Ecto neural progenitor cell (in vitro differentiated cells): ENCODE data around the gene ELP5.

Source experiments
- DNase-seq: peaks from one replicate; pipeline ENCODE4 v3.0.0-alpha.2; 2018; ENCODE audit warnings: low spot score

Gene ELP5

GRCh38 chr17:7256766-7257456 is 4.9 kb downstream of the ELP5 start:
- no peak for DNase-seq

GRCh38 chr17:7258731-7259554 is 6.9 kb downstream of the ELP5 start:
- no peak for DNase-seq

GRCh38 chr17:7259555-7259889 is 7.5 kb downstream of the ELP5 start:
- no peak for DNase-seq

- no peak for DNase-seq
These were observed 8.1 kb downstream of the ELP5 start for GRCh38 chr17:7260151-7260550.

- peak; percentile 82 for DNase-seq
These were observed 8.8 kb downstream of the ELP5 start for GRCh38 chr17:7260651-7261378.

- DNase-seq = peak; percentile 55
These were observed 9.6 kb downstream of the ELP5 start for GRCh38 chr17:7261379-7262191.

GRCh38 chr17:7262192-7262934 is 10.3 kb downstream of the ELP5 start, which contains the start of gene CLDN7:
Gene CLDN7, minus strand, starts transcription at chr17:7262478. Its CDS starts 435 bp downstream, at chr17:7262043.
- peak; percentile 73 for DNase-seq

GRCh38 chr17:7262935-7263800 is 11.2 kb downstream of the ELP5 start:
- no peak for DNase-seq

- DNase-seq = no peak
These were observed 11.7 kb downstream of the ELP5 start for GRCh38 chr17:7263801-7264078.

GRCh38 chr17:7266784-7267183 is 14.8 kb downstream of the ELP5 start:
- DNase-seq = no peak

GRCh38 chr17:7279448-7279847 is 27.4 kb downstream of the ELP5 start:
- DNase-seq = no peak

- peak; percentile 92 for DNase-seq
These were observed 28.6 kb downstream of the ELP5 start for GRCh38 chr17:7280519-7281073.

GRCh38 chr17:7281074-7281952 is 29.3 kb downstream of the ELP5 start, which contains the start of gene SLC2A4:
Gene SLC2A4, plus strand, starts transcription at chr17:7281718. Its CDS starts 217 bp downstream, at chr17:7281935.
- peak; percentile 99 for DNase-seq

GRCh38 chr17:7281953-7282751 is 30.1 kb downstream of the ELP5 start:
- DNase-seq = no peak

- no peak for DNase-seq
These were observed 30.8 kb downstream of the ELP5 start for GRCh38 chr17:7282752-7283321.

- DNase-seq = no peak
These were observed 31.6 kb downstream of the ELP5 start for GRCh38 chr17:7283471-7284216.

GRCh38 chr17:7284911-7285310 is 32.9 kb downstream of the ELP5 start:
- no peak for DNase-seq
